WI38 (cell line): ENCODE data around the gene SRBD1.

Experiments
- H3K4me3 ChIP-seq: 2 replicates; pipeline ENCODE4 v1.5.1; 2011; ENCODE audit warnings: low read depth, mild to moderate bottlenecking, control low read depth, low read length
- TF ChIP-seq, protein P1 (sequence below): IDR thresholded peaks from 2 replicates; pipeline ENCODE4 v1.5.1; 2012; ENCODE audit warnings: low read depth, mild to moderate bottlenecking, control low read depth, low read length

The SRBD1 gene

GRCh38 chr2:45542013-45542412 lies 69.1 kb downstream of the SRBD1 start:
- TF ChIP-seq, protein P1, sequence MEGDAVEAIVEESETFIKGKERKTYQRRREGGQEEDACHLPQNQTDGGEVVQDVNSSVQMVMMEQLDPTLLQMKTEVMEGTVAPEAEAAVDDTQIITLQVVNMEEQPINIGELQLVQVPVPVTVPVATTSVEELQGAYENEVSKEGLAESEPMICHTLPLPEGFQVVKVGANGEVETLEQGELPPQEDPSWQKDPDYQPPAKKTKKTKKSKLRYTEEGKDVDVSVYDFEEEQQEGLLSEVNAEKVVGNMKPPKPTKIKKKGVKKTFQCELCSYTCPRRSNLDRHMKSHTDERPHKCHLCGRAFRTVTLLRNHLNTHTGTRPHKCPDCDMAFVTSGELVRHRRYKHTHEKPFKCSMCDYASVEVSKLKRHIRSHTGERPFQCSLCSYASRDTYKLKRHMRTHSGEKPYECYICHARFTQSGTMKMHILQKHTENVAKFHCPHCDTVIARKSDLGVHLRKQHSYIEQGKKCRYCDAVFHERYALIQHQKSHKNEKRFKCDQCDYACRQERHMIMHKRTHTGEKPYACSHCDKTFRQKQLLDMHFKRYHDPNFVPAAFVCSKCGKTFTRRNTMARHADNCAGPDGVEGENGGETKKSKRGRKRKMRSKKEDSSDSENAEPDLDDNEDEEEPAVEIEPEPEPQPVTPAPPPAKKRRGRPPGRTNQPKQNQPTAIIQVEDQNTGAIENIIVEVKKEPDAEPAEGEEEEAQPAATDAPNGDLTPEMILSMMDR, result no peak
- H3K4me3 ChIP-seq, result no peak overlapping the region

DNA sequence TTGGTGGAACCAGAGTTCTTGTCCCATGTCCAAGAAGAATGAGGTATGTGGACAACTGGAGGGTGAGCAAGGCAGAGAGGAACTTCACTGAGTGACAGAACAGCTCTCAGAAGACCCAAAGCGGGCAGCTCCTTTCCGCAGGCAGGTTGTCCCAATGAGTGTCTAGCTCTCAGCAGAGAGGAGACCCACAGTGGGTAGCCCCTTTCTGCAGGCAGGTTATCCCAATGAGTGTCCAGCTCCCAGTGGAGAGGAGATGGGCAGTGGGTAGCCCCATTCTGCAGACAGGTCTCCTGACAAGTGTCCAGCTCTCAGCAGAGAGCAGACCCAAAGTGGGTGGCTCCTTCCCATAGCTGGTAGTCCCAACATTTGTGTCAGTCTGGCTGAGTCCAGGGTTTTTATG lies 69.6 kb downstream of the SRBD1 start:
- TF ChIP-seq, protein P1, result no peak
- no peak overlapping the region for H3K4me3 ChIP-seq

DNA sequence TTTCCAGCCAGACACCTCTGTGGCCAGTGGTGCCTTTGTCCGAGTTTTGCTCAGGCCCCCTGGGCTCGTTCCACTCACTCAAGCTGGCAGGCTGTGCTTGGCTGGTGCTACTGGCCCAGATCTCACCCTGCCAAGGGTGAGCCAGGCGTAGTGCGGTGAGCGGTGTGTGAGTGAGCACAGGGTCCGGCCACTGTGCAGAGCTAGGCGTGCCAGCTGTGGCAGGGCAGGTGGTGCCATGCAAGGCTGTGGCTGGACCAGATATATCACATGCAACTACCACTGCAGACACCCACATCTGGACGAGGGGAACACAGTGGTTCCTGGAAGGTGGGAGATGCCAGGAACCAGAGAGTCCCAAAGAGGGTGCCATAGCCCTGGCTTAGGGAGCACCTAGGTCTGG lies 70.1 kb downstream of the SRBD1 start:
- TF ChIP-seq, protein P1, result no peak
- no peak overlapping the region for H3K4me3 ChIP-seq

- TF ChIP-seq, protein P1, result no peak
- H3K4me3 ChIP-seq, result no peak overlapping the region
Observed at GRCh38 chr2:45533771-45534170, 77.3 kb downstream of the SRBD1 start.

- no peak overlapping the region for H3K4me3 ChIP-seq
- TF ChIP-seq, protein P1, result no peak
Observed at GRCh38 chr2:45532181-45532580, 78.9 kb downstream of the SRBD1 start.

DNA sequence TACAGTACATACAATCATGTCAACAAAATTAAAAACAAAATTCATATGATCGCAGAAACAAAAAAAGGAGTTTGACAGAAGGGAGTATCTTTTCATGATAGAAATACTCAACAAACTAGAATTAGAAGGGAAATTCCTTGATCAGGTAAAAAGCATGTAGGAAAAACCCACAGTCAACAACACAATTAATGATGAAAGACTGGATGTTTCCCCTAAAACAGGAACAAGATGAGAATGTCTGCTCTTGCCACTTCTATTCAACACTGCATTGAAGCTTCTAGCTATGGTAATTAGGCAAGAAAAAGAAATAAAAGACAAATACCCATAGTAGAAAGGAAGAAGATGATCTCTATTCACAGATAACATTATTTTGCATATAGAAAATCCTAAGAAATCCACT lies 87.1 kb downstream of the SRBD1 start:
- TF ChIP-seq, protein P1, result no peak
- H3K4me3 ChIP-seq, result no peak overlapping the region

DNA sequence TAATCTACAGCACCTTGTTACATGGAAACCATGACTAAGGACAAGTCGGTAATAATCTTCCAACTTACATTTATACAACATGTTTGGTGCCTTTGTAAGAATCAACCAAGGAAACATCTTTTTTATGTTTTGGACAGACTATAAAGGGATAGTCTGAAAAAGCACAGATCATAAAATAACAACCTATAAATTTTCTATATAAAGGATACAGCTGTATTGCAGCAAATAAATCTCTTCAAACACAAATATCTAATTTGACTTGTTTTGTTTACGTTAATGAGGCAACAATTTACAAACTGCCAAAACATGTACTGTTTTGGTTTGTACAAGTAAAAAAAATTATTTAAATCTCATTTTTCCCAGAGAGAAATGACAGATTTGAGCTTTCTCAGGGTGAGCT lies 92.5 kb downstream of the SRBD1 start:
- TF ChIP-seq, protein P1, result no peak
- H3K4me3 ChIP-seq, result no peak overlapping the region
